HG03575 (cell line): ENCODE measurements around the gene NELFA.

ENCODE experiments used
- ATAC-seq: cut with Tn5 transposase; IDR thresholded peaks from one replicate; pipeline ENCODE4 v1.9.1; 2021; ENCODE audit not compliant: unreplicated experiment, insufficient number of reproducible peaks, low FRiP score; ENCODE audit errors: extremely low read depth

Gene NELFA

GRCh38 chr4:1985294-1985693 lies 23.5 kb downstream of the NELFA start:
- no peak for ATAC-seq

GRCh38 chr4:1984406-1985191 lies 24.2 kb downstream of the NELFA start:
- ATAC-seq: no peak

- ATAC-seq: no peak
Observed at GRCh38 chr4:1983846-1984405, 24.8 kb downstream of the NELFA start.

GRCh38 chr4:1983053-1983845 lies 25.5 kb downstream of the NELFA start:
- no peak for ATAC-seq

GRCh38 chr4:1982124-1983052 lies 26.4 kb downstream of the NELFA start:
- ATAC-seq: no peak

- ATAC-seq: no peak
Observed at GRCh38 chr4:1981251-1982058, 27.3 kb downstream of the NELFA start.

GRCh38 chr4:1980561-1981041 lies 28.2 kb downstream of the NELFA start:
- ATAC-seq: no peak

- no peak for ATAC-seq
Observed at GRCh38 chr4:1979477-1980196, 29.1 kb downstream of the NELFA start.

GRCh38 chr4:1978741-1979476 lies 29.9 kb downstream of the NELFA start:
- no peak for ATAC-seq

GRCh38 chr4:1978226-1978625 lies 30.5 kb downstream of the NELFA start:
- no peak for ATAC-seq

- ATAC-seq: no peak
Observed at GRCh38 chr4:1976416-1977352, 32.1 kb downstream of the NELFA start.

- ATAC-seq: no peak
Observed at GRCh38 chr4:1975880-1976279, 32.9 kb downstream of the NELFA start.

GRCh38 chr4:1975391-1975801 lies 33.4 kb downstream of the NELFA start:
- ATAC-seq: no peak

GRCh38 chr4:1974840-1975239 lies 33.9 kb downstream of the NELFA start:
- ATAC-seq: no peak

- ATAC-seq: no peak
Observed at GRCh38 chr4:1973661-1974060, 35.1 kb downstream of the NELFA start.

- ATAC-seq: no peak
Observed at GRCh38 chr4:1973218-1973617, 35.6 kb downstream of the NELFA start.
